ENCODE measurements around the gene SFSWAP. TPM values are rescaled to one million over a fixed set of nuclear protein-coding genes. Genes with fewer than 3 reads are reported as not detected.
"Not testable (repeated sequence)": the region's sequence is repeated elsewhere in the genome, so short reads cannot be mapped to it uniquely, and the experiment has no call there.

SFSWAP gene
- 10 to 100 TPM; 31.6 to 45.8 TPM for total RNA-seq

DNA sequence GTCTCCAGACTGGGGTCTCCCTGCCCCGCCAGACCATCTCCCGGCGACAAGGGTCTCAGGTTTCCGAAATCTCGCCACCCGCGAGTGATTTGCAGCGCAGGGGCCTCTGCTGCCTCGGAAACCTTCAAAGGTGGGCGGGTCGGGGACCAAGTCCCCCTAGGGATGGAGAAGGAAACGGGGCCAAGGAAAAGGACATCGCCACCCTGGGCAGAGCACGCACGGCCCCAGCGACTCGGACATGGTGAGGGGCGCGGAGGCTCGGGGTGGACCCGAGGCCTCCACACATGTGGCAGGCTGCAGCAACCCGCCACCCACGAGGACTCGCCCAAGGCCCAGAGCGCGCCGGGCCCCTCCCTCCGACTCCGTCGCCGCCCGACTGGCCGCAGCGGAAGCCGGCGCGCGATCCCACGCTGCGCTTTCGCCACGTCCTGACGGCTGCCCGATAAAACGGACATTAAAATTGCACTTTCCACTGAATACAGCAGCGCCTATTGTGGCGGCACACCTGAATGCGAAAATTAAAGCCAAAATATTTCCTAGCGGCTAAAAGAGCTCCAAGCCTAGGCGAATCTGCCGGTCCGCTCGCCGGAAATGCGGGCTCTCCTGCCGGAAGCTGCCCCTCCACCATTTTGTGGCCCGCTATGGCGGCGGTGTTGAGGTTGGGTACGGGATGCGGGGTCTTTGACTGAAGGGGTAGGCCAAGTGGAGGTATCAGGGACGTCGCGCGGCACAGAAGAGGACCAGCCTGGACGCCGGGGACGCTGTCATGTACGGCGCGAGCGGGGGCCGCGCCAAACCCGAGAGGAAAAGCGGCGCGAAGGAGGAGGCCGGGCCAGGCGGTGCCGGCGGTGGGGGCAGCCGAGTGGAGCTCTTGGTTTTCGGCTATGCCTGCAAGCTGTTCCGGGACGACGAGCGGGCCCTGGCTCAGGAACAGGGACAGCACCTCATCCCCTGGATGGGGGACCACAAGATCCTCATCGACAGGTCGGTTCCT, at the start of gene SFSWAP:
TSS of gene SFSWAP (plus strand) at position 627 of the 994 bp plus-strand sequence. CDS start at position 767, 140 bp downstream.
- Histone ChIP-seq H3K36me3 (replicated peaks in 1 of 2; ENCODE audit: insufficient read depth in 1 of 2, low read depth in 2 of 2) (peaks cover 7 to 17% of the 10 kb centered on the region in 2 donors), H3K9me3 (no peaks in the 10 kb centered on the region), H3K4me3 (peak within 1 kb of the TSS; percentile 94 to 100), H3K4me1 (peaks cover 23% of the 10 kb centered on the region), H3K27me3 (no peaks in the 10 kb centered on the region), H3K27ac (peak within 1 kb of the TSS; percentile 88 to 95 (median 91))
- DNase-seq, result peak; percentile 62 to 81 (median 66)
- intact Hi-C loops (cut with DNase I), result no loop called here
- TF ChIP-seq, protein P1, sequence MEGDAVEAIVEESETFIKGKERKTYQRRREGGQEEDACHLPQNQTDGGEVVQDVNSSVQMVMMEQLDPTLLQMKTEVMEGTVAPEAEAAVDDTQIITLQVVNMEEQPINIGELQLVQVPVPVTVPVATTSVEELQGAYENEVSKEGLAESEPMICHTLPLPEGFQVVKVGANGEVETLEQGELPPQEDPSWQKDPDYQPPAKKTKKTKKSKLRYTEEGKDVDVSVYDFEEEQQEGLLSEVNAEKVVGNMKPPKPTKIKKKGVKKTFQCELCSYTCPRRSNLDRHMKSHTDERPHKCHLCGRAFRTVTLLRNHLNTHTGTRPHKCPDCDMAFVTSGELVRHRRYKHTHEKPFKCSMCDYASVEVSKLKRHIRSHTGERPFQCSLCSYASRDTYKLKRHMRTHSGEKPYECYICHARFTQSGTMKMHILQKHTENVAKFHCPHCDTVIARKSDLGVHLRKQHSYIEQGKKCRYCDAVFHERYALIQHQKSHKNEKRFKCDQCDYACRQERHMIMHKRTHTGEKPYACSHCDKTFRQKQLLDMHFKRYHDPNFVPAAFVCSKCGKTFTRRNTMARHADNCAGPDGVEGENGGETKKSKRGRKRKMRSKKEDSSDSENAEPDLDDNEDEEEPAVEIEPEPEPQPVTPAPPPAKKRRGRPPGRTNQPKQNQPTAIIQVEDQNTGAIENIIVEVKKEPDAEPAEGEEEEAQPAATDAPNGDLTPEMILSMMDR (IDR thresholded peaks at IDR 0.05), result no peak
- peak; percentile 48 to 83 (median 80) for TF ChIP-seq POLR2A (IDR thresholded peaks at IDR 0.05)
- ATAC-seq, result peak; percentile 92
- WGBS, 2 donors, result 0 to 1% methylated on average over 26 to 89 of the region's 90 CpGs

DNA sequence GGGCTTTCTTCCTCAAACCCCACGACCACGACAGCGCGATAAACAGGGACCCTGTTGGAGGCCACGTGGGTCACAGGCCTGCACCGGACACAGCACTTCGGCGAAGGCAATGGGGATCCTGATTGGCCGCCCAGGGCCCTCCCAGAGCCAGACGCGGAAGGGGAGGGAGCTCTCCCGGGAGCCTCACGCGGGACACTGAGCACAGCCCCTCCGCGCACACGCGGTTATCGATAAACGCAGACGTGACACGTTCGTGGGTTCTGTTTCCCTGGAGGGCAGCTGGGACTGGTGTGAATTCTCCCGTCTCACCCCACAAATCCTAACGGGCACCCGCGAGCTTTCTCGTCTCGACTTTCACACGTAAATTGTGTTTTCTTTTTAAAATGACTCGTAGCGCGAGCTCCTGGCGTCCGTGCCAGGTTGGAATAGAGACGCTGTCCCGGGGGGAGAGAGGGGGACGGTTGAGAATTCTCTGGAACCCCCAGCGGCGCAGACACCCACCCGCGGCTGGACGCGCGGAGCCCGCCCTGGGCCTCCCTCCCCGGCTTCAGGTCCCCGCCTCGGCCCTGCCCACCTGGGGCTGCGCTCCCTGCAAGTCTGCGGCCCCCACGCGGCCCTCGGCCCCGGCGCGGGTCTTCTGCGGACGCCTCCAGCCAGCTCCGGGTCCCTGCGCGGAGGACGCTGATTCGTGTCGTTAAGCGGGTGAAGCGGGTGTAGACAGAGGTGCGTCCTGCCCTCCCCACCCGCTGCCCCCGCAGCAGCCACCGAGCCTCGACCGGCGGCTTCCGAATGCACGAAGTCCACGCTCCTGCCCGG, 49.5 kb upstream of the SFSWAP start:
- intact Hi-C loops (cut with DNase I); H3K36me3 ChIP-seq (replicated peaks in 1 of 2; ENCODE audit: insufficient read depth in 1 of 2, low read depth in 2 of 2); H3K27ac ChIP-seq; H3K4me1 ChIP-seq; H3K27me3 ChIP-seq; H3K9me3 ChIP-seq; DNase-seq; H3K4me3 ChIP-seq: not testable (repeated sequence)
- WGBS, 2 donors, result 13% methylated on average over 21 of the region's 78 CpGs; no CpG with 5 or more reads in 1 of the 2 donors
- ATAC-seq, result peak; percentile 27

DNA sequence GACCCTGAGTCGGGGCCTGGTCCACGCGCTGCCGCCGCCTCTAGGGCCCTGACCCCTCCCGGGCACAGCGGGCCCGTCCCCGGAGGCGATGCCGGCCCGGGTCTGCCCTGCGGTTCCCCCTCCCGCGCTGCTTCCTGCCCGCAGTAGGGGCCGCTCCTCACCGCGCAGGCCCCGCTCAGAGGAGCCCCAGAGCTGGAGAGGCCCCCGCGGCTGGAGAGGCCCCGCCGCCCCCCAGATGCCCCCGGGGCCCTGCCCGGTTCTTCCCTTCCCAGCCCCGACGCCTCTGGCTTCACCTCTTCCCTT, 49.0 kb upstream of the SFSWAP start:
- H3K36me3 ChIP-seq (replicated peaks in 1 of 2; ENCODE audit: insufficient read depth in 1 of 2, low read depth in 2 of 2); H3K4me1 ChIP-seq; intact Hi-C loops (cut with DNase I); ATAC-seq; H3K27ac ChIP-seq; H3K9me3 ChIP-seq; H3K27me3 ChIP-seq; H3K4me3 ChIP-seq; DNase-seq: not testable (repeated sequence)
- WGBS, 2 donors, result no CpG with 5 or more reads among the region's 28 CpGs

DNA sequence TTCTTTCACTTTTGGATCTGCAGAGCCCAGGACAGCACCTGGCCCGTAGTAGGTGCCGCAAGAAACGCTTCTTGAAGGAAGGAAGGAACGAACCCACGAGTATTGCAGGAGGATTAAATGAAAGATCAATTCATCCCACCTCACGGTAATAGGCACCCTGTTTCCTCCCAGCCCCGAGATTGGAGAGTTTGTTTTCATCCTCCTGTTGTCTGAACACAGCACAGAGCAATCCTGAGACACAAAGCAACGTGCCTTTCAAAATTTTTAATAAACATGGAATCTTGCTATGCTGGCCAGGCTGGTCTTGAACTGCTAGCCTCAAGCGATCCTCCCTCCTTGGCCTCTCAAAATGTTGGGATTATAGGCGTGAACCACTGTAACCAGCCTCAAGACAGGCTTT, 48.5 kb upstream of the SFSWAP start:
- H3K36me3 ChIP-seq (replicated peaks in 1 of 2; ENCODE audit: insufficient read depth in 1 of 2, low read depth in 2 of 2); H3K4me1 ChIP-seq; ATAC-seq; H3K27ac ChIP-seq; H3K9me3 ChIP-seq; intact Hi-C loops (cut with DNase I); DNase-seq; H3K27me3 ChIP-seq; H3K4me3 ChIP-seq: not testable (repeated sequence)
- 74 to 83% methylated on average over 8 to 10 of the region's 10 CpGs for WGBS, 2 donors

DNA sequence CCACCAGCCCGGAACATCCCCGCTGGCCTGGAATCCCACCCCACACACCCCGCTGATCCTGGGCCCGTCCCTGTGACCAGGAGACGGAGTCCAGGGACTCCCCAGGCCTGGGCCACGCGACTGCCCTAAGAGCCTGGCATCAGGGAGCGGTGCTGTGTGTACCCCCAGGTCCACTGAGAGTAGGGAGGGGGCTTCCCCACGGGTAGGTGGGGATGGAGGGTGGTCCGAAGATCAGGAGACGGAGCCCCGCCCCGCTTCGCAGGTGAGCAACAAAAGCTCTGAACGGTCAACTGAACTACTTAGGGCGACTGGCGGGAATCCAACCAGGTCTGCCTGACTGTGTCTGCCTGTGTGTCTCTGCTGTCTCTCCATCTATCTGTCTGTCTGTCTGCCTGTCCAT, 45.2 kb upstream of the SFSWAP start:
- H3K27me3 ChIP-seq; H3K36me3 ChIP-seq (replicated peaks in 1 of 2; ENCODE audit: insufficient read depth in 1 of 2, low read depth in 2 of 2); H3K4me3 ChIP-seq; intact Hi-C loops (cut with DNase I); ATAC-seq; H3K9me3 ChIP-seq; DNase-seq; H3K4me1 ChIP-seq; H3K27ac ChIP-seq: not testable (repeated sequence)
- 64 to 66% methylated on average over 9 to 17 of the region's 17 CpGs for WGBS, 2 donors

DNA sequence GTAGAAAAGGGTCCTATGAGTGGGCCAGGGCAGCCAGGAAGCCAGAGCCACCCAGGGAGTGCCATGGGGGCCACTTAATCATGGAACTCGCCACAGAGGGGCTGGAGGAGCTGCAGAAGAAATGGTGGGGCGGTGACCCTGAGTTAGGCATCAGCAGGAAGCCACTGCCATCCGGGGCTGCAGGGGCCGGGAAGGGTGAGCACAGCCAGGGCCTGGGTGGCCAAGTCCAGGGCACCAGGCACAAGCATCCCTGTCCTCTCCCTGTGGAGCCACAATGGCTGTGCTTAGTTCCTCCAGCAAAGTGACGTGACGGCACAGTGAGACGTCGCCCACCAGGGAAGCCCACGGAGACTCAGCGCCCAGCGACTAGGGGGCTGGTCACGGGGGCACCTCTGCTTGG, 44.4 kb upstream of the SFSWAP start:
- H3K27ac ChIP-seq; H3K4me1 ChIP-seq; H3K36me3 ChIP-seq (replicated peaks in 1 of 2; ENCODE audit: insufficient read depth in 1 of 2, low read depth in 2 of 2); intact Hi-C loops (cut with DNase I); H3K27me3 ChIP-seq; H3K9me3 ChIP-seq; ATAC-seq; DNase-seq; H3K4me3 ChIP-seq: not testable (repeated sequence)
- 50% methylated on average over 2 to 4 of the region's 12 CpGs for WGBS, 2 donors

DNA sequence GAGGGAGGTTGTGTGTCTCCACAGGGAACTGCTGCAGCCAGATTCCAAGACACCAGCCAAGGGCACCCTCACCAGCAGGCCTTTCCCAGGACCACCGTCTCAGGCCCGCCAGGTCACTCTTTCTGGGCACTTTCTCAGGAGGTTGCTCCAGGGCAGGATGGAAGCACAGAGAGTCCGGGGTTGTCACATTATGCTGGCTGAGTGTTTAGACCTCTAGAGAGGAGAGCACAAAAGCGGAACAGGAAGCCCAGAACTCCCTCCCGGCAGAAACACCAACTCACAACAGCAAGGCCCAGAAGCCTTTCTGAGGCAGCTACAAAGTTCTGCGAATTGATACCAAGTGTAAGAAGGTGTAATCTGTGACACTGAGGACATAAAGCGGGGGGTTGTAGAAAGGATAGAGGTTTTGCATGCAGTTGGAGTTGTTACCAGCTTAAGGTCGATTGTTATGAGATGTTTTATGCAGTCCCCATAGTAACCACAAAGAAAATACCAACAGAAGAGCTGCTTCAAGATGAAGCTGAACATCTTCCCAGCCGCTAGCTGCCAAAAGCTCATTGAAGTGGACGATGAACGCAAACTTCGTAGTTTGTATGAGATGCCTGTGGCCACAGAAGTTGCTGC, 43.8 kb upstream of the SFSWAP start:
- H3K9me3 ChIP-seq; DNase-seq; ATAC-seq; H3K4me3 ChIP-seq; intact Hi-C loops (cut with DNase I); H3K27me3 ChIP-seq; H3K27ac ChIP-seq; H3K36me3 ChIP-seq (replicated peaks in 1 of 2; ENCODE audit: insufficient read depth in 1 of 2, low read depth in 2 of 2); H3K4me1 ChIP-seq: not testable (repeated sequence)
- WGBS, 2 donors, result 65 to 67% methylated on average over 11 to 12 of the region's 12 CpGs
